ENCODE results near the gene NR3C1.

Gene NR3C1

DNA sequence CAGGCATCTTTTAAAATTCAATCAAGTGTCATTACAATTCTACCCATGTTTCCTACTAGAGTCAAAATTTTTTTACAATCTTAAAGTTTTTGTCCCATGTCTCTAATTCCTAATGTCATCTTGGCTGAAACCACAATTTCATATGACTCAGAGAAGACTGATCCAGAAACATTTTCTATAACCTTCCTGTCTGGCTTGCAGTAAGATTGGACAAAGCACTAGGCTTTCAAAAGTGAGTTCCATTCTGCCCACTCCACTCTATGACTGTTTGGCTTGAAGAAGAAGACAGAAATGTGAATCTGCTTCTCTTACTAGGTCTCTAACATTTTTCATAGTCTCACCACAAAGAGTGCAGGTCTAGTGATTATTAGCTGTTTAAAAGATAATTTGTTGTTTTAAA lies 88.8 kb downstream of the NR3C1 start:
- TF ChIP-seq JUND (IDR thresholded peaks at IDR 0.05; ENCODE audit: low read depth) = no peak
- in situ Hi-C loops (cut with HindIII; ENCODE audit: low pct_unique_long_range_greater_than_20kb, low sequenced_read_pairs) = no loop called here
- DNase-seq (ENCODE audit: low read depth in 1 of 2, low spot score in 1 of 2) = no peak

DNA sequence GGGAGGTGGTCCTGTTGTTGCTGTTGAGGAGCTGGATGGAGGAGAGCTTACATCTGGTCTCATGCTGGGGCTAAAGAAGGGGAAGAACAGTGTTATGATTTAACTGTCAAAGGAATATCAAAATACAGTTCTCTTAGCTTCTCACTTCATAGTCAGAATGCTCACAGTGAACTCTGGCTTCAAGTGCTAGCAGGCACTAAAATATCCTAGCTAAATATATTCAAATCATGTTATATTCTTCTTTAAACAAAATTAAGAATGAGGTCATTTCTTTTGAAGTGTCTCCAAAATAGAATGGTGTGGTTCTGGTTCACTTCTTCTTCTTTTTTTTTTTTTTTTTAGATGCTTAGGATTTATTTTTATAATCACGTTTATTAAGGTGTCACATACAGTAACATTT lies 89.4 kb downstream of the NR3C1 start:
- DNase-seq (ENCODE audit: low read depth in 1 of 2, low spot score in 1 of 2) = no peak
- no peak for TF ChIP-seq JUND (IDR thresholded peaks at IDR 0.05; ENCODE audit: low read depth)
- in situ Hi-C loops (cut with HindIII; ENCODE audit: low pct_unique_long_range_greater_than_20kb, low sequenced_read_pairs) = no loop called here

DNA sequence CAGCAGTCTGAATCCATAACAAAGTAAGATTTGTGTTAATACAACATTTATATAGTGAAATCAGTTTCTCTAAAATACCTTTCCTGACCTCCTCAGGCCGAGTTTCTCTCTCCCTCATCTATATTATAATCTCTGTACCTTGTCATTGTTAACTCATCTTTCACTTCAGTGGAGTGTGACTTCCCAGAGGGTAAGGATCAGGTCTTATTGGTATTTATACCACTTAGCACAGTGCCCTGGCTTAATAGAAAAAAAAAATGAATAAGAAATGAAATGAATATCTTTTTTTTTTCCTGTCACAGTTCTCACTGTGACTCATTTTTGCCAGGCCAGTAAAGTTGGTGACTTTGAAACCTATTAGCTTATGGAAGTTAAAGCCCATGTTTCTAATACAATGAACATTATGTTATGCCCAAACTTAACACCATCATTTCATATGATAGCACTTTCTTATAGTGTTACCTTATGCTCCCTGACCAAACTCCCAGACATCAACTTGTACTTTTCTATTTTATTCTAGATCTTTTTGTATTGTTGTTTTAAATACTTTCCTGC lies 90.1 kb downstream of the NR3C1 start:
- no peak for TF ChIP-seq JUND (IDR thresholded peaks at IDR 0.05; ENCODE audit: low read depth)
- in situ Hi-C loops (cut with HindIII; ENCODE audit: low pct_unique_long_range_greater_than_20kb, low sequenced_read_pairs) = no loop called here
- no peak for DNase-seq (ENCODE audit: low read depth in 1 of 2, low spot score in 1 of 2)

DNA sequence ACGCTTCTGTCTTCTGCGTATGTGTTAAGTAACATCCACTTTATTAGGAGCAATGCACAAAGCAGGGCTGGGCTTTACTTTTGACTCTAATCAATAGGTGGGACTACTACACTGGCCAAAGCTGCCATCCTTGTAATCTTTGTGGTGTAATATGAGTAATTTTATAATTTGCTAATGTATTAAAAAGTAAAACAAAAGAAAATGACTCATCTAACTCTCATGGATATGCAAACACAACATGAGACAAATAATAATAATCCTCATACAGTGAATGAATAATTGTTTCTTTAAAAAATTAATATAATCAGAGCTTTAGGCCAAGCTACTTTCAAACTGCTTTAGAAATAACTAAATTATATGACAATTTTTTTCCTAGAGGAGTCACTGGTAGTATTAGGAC lies 90.7 kb downstream of the NR3C1 start:
- no peak for DNase-seq (ENCODE audit: low read depth in 1 of 2, low spot score in 1 of 2)
- no peak for TF ChIP-seq JUND (IDR thresholded peaks at IDR 0.05; ENCODE audit: low read depth)
- in situ Hi-C loops (cut with HindIII; ENCODE audit: low pct_unique_long_range_greater_than_20kb, low sequenced_read_pairs) = no loop called here

DNA sequence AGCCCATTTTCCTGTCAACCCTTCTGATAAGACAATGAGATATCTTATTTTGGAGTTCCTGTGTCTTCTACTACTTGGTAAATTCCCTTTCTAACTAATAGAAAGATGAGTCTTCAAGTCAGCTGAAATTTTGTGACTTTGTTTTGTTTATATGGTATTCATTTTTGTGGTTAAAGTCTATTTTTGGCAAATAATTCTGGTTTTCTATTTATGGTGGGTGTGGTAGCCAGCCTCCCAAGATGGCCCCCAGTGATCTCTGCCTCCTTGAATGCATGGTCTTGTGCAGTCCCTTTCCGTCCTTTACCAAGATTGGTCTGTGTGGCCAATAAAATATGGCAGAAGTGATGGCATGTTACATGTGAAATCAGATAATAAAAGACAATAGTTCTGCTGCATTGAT lies 91.5 kb downstream of the NR3C1 start:
- in situ Hi-C loops (cut with HindIII; ENCODE audit: low pct_unique_long_range_greater_than_20kb, low sequenced_read_pairs) = no loop called here
- TF ChIP-seq JUND (IDR thresholded peaks at IDR 0.05; ENCODE audit: low read depth) = no peak
- no peak for DNase-seq (ENCODE audit: low read depth in 1 of 2, low spot score in 1 of 2)

DNA sequence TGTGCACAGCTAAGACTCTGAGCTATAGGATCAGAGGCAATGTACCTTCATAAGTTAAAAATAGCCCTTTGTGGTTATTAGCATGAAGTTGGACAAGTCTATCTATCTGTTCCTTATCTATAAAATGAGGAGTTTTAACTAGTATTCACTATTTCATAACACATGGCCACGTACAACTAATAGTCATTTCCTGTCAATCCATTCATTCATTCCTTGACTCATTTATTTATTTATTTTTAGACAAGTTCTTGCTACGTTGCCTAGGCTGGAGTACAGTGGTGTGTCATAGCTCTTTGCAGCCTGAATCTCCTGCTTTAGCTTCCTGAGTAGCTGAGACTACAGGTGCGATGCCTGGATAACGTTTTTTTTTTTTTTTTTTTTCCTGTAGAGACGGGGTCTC lies 92.1 kb downstream of the NR3C1 start:
- no peak for DNase-seq (ENCODE audit: low read depth in 1 of 2, low spot score in 1 of 2)
- in situ Hi-C loops (cut with HindIII; ENCODE audit: low pct_unique_long_range_greater_than_20kb, low sequenced_read_pairs) = no loop called here
- TF ChIP-seq JUND (IDR thresholded peaks at IDR 0.05; ENCODE audit: low read depth) = no peak

DNA sequence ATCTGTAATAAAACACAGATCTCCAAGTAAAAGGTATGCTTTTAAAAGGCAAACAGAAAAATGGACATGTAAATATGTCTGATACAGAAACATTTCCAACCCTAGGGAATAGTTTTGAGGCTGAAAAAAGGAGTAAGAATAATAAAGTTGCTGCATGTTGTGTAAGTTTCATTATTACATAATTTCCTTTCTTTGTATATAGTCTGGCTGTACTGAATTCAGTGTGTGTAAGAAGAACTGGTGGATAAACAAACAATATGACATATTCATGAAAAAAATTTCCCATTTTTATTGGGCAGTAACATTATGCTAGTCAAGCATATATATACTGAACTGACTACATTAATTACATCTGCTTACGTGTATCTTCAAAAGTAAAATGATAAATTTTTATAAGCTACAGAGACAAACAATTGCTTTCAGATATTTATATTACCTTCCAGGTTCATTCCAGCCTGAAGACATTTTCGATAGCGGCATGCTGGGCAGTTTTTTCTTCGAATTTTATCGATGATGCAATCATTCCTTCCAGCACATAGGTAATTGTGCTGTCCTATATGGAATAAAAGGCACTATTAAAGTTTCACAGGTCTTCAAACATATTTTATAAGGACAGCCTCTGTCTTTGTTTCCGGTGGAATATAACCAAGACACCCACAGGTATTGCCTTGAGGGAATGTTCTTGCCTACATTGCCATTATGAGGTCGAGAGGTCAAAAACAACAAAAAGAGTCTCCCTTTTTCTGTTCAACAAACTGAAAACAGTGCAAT lies 93.6 kb downstream of the NR3C1 start:
- in situ Hi-C loops (cut with HindIII; ENCODE audit: low pct_unique_long_range_greater_than_20kb, low sequenced_read_pairs) = no loop called here
- TF ChIP-seq JUND (IDR thresholded peaks at IDR 0.05; ENCODE audit: low read depth) = no peak

DNA sequence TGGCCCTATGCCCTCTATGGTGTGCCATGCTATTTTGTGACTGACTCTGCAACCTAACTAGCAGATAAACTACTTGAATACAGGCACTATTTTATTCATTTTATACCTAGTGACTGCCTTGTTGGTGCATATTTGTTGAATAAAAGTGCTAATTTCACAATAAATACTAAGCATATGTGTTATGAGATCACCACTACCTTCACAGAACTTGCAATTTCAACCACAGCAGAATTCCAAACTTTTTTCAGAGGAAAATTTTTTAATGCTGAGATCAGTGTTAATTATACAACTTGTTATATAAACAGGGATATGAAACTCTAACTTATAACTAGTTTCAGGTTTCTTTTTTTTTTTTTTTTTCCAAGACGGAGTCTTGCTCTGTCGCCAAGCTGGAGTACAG lies 94.8 kb downstream of the NR3C1 start:
- no peak for TF ChIP-seq JUND (IDR thresholded peaks at IDR 0.05; ENCODE audit: low read depth)
- in situ Hi-C loops (cut with HindIII; ENCODE audit: low pct_unique_long_range_greater_than_20kb, low sequenced_read_pairs) = no loop called here
- DNase-seq (ENCODE audit: low read depth in 1 of 2, low spot score in 1 of 2) = no peak

More for the DNA sequence above, 93.6 kb downstream of the NR3C1 start:
- no peak for DNase-seq (ENCODE audit: low read depth in 1 of 2, low spot score in 1 of 2)

DNA sequence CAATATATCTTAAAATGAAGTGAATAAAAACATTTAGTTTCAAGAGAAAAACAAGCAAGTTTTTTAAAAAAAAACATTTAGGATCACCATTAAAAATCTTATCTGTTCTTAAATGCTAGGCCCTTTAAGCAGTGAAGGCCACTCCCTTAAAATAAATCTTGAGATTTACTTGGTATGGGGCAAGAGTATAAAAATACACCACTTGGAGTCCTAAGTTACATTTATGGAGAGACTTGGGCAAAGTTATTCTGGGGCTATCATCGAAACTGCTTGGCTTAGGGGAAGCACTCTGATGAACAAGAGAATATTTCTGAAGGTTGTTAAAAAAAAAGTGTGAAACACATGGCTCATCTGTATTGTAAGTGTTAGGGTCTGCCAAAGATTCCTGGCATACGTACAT lies 97.4 kb downstream of the NR3C1 start:
- no peak for DNase-seq (ENCODE audit: low read depth in 1 of 2, low spot score in 1 of 2)
- in situ Hi-C loops (cut with HindIII; ENCODE audit: low pct_unique_long_range_greater_than_20kb, low sequenced_read_pairs) = no loop called here
- no peak for TF ChIP-seq JUND (IDR thresholded peaks at IDR 0.05; ENCODE audit: low read depth)

DNA sequence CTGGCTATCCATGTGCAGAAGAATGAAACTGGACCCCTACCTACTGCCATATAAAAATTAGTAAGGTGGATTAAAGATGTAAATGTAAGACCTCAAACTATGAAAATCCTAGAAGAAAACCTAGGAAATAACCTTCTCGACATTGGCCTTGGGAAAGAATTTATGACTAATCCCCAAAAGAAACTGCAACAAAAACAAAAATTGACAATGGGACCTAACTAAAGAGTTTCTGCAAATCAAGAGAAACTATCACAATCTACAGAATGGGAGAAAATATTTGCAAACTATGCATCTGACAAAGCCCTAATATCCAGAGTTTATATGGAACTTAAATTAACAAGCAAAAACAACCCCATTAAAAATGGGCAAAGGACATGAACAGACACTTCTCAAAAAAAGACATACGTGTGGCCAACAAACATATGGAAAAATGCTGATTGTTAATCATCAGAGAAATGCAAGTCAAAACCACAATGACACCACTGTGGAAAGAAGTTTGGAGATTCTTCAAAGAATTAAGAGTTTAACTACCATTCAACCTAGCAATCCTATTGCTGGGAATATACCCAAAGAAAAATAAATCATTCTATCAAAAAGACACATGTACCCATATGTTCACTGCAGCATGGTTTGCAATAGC lies 98.5 kb downstream of the NR3C1 start:
- in situ Hi-C loops (cut with HindIII; ENCODE audit: low pct_unique_long_range_greater_than_20kb, low sequenced_read_pairs) = no loop called here
- no peak for TF ChIP-seq JUND (IDR thresholded peaks at IDR 0.05; ENCODE audit: low read depth)
- no peak for DNase-seq (ENCODE audit: low read depth in 1 of 2, low spot score in 1 of 2)

DNA sequence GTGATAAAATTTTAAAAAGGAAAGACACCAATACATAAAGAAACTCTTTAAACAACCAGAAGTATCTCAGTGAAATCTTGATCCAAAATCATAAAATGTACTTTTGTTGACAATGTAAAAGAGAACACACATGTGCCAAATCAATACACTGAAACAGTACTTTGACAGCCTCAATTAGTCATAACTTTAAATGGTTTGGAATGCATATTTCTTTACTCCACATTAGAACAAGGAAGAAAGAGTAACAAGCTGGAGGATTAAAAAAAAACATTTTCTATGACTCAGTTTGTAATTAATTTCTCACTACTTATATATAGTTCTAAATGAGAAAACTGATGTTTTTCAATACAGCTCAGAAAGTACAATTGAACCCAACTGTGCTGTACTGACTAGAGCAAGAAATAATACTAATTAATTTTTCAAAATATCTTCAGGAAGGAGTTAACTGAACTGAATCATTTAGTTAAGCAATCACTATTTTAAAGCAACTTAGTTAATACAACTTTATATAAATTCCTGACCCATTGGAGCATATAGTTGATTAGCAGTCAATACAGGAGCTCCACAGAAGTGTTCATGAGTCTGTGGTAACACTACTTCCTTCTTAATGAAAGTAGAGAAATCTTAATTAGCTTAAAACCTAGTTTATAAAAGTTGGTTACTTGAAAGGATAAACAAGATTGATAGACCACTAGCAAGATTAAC lies 101.0 kb downstream of the NR3C1 start:
- no peak for DNase-seq (ENCODE audit: low read depth in 1 of 2, low spot score in 1 of 2)
- in situ Hi-C loops (cut with HindIII; ENCODE audit: low pct_unique_long_range_greater_than_20kb, low sequenced_read_pairs) = no loop called here
- no peak for TF ChIP-seq JUND (IDR thresholded peaks at IDR 0.05; ENCODE audit: low read depth)

DNA sequence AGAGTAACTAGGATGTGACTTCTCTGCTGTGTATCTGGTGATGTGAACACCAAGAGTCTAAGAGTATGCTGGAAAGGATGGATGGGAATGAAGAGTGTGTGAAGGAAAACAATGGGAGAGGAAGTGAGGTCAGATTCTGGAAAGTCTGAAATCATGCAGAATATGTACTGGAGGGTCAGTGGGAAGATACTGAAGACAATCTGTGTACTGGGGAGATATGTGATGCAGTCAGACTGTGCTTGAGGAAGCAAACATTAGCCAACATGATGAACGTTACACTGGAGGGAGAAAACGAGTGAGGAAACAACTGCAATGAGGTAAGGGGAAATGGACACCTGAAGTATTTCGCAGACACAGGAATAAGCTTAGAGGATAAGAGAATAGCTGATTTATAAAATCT lies 105.7 kb downstream of the NR3C1 start:
- DNase-seq (ENCODE audit: low read depth in 1 of 2, low spot score in 1 of 2) = no peak
- no peak for TF ChIP-seq JUND (IDR thresholded peaks at IDR 0.05; ENCODE audit: low read depth)
- in situ Hi-C loops (cut with HindIII; ENCODE audit: low pct_unique_long_range_greater_than_20kb, low sequenced_read_pairs) = no loop called here

DNA sequence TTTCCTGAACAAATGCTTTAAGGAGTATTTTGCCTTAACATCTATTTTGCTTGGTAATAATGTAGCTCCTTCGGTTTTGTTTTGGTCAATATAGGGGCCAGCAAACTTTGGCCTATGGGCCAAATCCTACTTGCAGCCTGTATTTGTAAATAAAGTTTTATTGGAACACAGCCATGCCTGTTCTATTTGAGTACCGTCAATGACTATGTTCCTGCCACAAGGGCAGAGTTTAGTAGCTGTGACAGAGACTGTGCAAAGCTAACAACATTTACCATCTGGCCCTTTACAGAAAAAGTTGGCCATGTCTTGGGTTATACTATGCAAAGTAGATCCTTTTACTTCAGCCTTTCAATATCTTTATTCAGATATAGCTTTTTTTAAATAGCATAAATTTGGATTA lies 113.4 kb downstream of the NR3C1 start:
- TF ChIP-seq JUND (IDR thresholded peaks at IDR 0.05; ENCODE audit: low read depth) = no peak
- in situ Hi-C loops (cut with HindIII; ENCODE audit: low pct_unique_long_range_greater_than_20kb, low sequenced_read_pairs) = no loop called here
- no peak for DNase-seq (ENCODE audit: low read depth in 1 of 2, low spot score in 1 of 2)
